SK-N-SH (cell line): ENCODE results near the gene KNDC1. TPM values are rescaled to one million over a fixed set of nuclear protein-coding genes. Genes with fewer than 3 reads are reported as not detected.

Experiments used
- CTCF ChIA-PET: fragments of 300-600, 350-600 bp; formaldehyde crosslinking; extraction: SDS; loops from one replicate; lab custom pipeline; 2021; lab: Yijun Ruan, JAX
- POLR2A ChIA-PET: fragments of 350-600 bp; sonication (Branson Sonifier 250); formaldehyde crosslinking; extraction: SDS; loops from one replicate; lab custom pipeline; 2020; ENCODE audit warnings: antibody characterized with exemption, inconsistent platforms; lab: Yijun Ruan, JAX
- DNase-seq: peaks from one replicate; pipeline ENCODE4 v3.0.0; 2012
- H2AFZ ChIP-seq: fragments of 200-600 bp; sonication (generic); 2 replicates; pipeline ENCODE4 v1.8.1; 2016; ENCODE audit warnings: antibody characterized with exemption, mild to moderate bottlenecking, low read depth
- H3F3A ChIP-seq: fragments of 200-600 bp; sonication (generic); replicated peaks from 2 replicates; pipeline ENCODE3; 2016; ENCODE audit warnings: antibody characterized with exemption, mild to moderate bottlenecking; ENCODE audit not compliant: insufficient read depth
- H3K27ac ChIP-seq, 2 experiments: fragments of 200-500 bp in 1 of 2; fragments of 200-600 bp in 1 of 2; sonication (Bioruptor generic) in 1 of 2; sonication (generic), shearing (Covaris generic) in 1 of 2; 2 replicates each; pipeline versions ENCODE4 v1.5.1 to v1.6.1; 2014 to 2016; ENCODE audit warnings: low read depth in 2 of 2, inconsistent platforms in 1 of 2, low read length in 1 of 2, mild to moderate bottlenecking in 1 of 2, mixed read lengths in 1 of 2
- H3K27me3 ChIP-seq: fragments of 200-600 bp; sonication (generic), shearing (Covaris generic); 2 replicates; pipeline ENCODE4 v1.6.1; 2016; ENCODE audit warnings: mixed run types; ENCODE audit not compliant: insufficient read depth
- H3K36me3 ChIP-seq, 2 experiments: fragments of 200-500 bp in 1 of 2; fragments of 200-600 bp in 1 of 2; sonication (Bioruptor generic) in 1 of 2; sonication (generic) in 1 of 2; replicated peaks in 1 of 2; 2 replicates each; pipeline versions ENCODE3 to v1.5.1; 2014 to 2016; ENCODE audit warnings: low read length in 1 of 2, mild to moderate bottlenecking in 1 of 2; ENCODE audit not compliant: insufficient read depth in 2 of 2, control insufficient read depth in 1 of 2
- H3K4me1 ChIP-seq, 2 experiments: fragments of 200-500 bp in 1 of 2; fragments of 200-600 bp in 1 of 2; sonication (Bioruptor generic) in 1 of 2; sonication (generic), shearing (Covaris generic) in 1 of 2; 2 replicates each; pipeline versions ENCODE4 v1.5.1 to v1.6.1; 2014 to 2016; ENCODE audit warnings: low read depth in 1 of 2, low read length in 1 of 2, mixed run types in 1 of 2; ENCODE audit not compliant: insufficient read depth in 2 of 2, control insufficient read depth in 1 of 2
- H3K4me2 ChIP-seq: fragments of 200-600 bp; sonication (generic), shearing (Covaris generic); 2 replicates; pipeline ENCODE4 v1.6.1; 2017; ENCODE audit warnings: mixed run types
- H3K4me3 ChIP-seq, 2 experiments: fragments of 200-500 bp in 1 of 2; fragments of 200-600 bp in 1 of 2; sonication (Bioruptor generic) in 1 of 2; sonication (generic), shearing (Covaris generic) in 1 of 2; 2 replicates each; pipeline versions ENCODE4 v1.5.1 to v1.8.1; 2014 to 2016; ENCODE audit warnings: low read depth in 2 of 2, inconsistent platforms in 1 of 2, low read length in 1 of 2, mild to moderate bottlenecking in 1 of 2, mixed read lengths in 1 of 2, moderate library complexity in 1 of 2
- H3K79me2 ChIP-seq: fragments of 200-600 bp; sonication (generic); 2 replicates; pipeline ENCODE4 v1.8.1; 2017; ENCODE audit warnings: mild to moderate bottlenecking; ENCODE audit not compliant: insufficient read depth
- H3K9ac ChIP-seq: fragments of 200-600 bp; sonication (generic); 2 replicates; pipeline ENCODE4 v1.6.1; 2017; ENCODE audit warnings: mixed run types
- H3K9me2 ChIP-seq: fragments of 200-600 bp; sonication (generic); 2 replicates; pipeline ENCODE4 v1.6.1; 2017; ENCODE audit warnings: mixed run types
- H3K9me3 ChIP-seq: fragments of 200-600 bp; sonication (generic); 2 replicates; pipeline ENCODE4 v1.6.1; 2017; ENCODE audit warnings: mixed run types, mild to moderate bottlenecking, moderate library complexity
- H4K20me1 ChIP-seq: fragments of 200-600 bp; sonication (generic); 2 replicates; pipeline ENCODE4 v1.6.1; 2017; ENCODE audit warnings: mild to moderate bottlenecking, mixed run types; ENCODE audit not compliant: insufficient read depth
- CHD2 ChIP-seq: fragments of 150-350 bp; IDR thresholded peaks from 2 replicates; pipeline ENCODE4 v1.6.1; 2018; ENCODE audit warnings: low read length; ENCODE audit not compliant: partially characterized antibody
- CTCF ChIP-seq: fragments of 200-600 bp; sonication (generic); IDR thresholded peaks from 2 replicates; pipeline ENCODE4 v1.6.1; 2017; ENCODE audit warnings: antibody characterized with exemption, mild to moderate bottlenecking, moderate library complexity
- ELF1 ChIP-seq: IDR thresholded peaks from 2 replicates; pipeline ENCODE4 v1.4.0; 2012
- EP300 ChIP-seq, 2 experiments: IDR thresholded peaks; 2 replicates each; pipeline versions ENCODE4 v1.4.0 to v1.6.1; 2012; ENCODE audit warnings: borderline replicate concordance in 1 of 2, low read depth in 1 of 2, low read length in 1 of 2
- FOSL2 ChIP-seq: IDR thresholded peaks from 2 replicates; pipeline ENCODE4 v1.4.0; 2012; ENCODE audit warnings: low read depth, mild to moderate bottlenecking, moderate library complexity, borderline replicate concordance
- GABPA ChIP-seq: IDR thresholded peaks from 2 replicates; pipeline ENCODE4 v1.4.0; 2012; ENCODE audit warnings: low read depth, mild to moderate bottlenecking
- GATA2 ChIP-seq: sonication (generic); formaldehyde crosslinking; IDR thresholded peaks from 2 replicates; pipeline ENCODE4 v1.5.0; 2020; ENCODE audit warnings: mild to moderate bottlenecking, missing genetic modification reagents
- IRF3 ChIP-seq: fragments of 150-350 bp; IDR thresholded peaks from 2 replicates; pipeline ENCODE4 v1.6.1; 2016; ENCODE audit warnings: mild to moderate bottlenecking, low read depth, low read length
- JUND ChIP-seq: IDR thresholded peaks from 2 replicates; pipeline ENCODE4 v1.4.0; 2012
- NRF1 ChIP-seq: IDR thresholded peaks from 2 replicates; pipeline ENCODE4 v1.6.1; 2012; ENCODE audit warnings: low read depth, mild to moderate bottlenecking, low read length
- POLR2AphosphoS5 ChIP-seq: IDR thresholded peaks from 2 replicates; pipeline ENCODE4 v1.6.1; 2012; ENCODE audit warnings: low read depth, low read length
- RCOR1 ChIP-seq: fragments of 150-350 bp; IDR thresholded peaks from 2 replicates; pipeline ENCODE4 v1.6.1; 2017; ENCODE audit warnings: antibody characterized with exemption, low read length
- REST ChIP-seq: IDR thresholded peaks from 2 replicates; pipeline ENCODE4 v1.6.1; 2012; ENCODE audit warnings: mild to moderate bottlenecking, low read depth, low read length, moderate library complexity
- SMC3 ChIP-seq: IDR thresholded peaks from 2 replicates; pipeline ENCODE4 v1.6.1; 2012; ENCODE audit warnings: low read depth, low read length, improper control_type of control experiment
- USF1 ChIP-seq: IDR thresholded peaks from 2 replicates; pipeline ENCODE4 v1.4.0; 2012; ENCODE audit warnings: low read depth, borderline replicate concordance
- USF2 ChIP-seq: fragments of 150-350 bp; IDR thresholded peaks from 2 replicates; pipeline ENCODE4 v1.6.1; 2017; ENCODE audit warnings: antibody characterized with exemption, low read length, low read depth, borderline replicate concordance
- YY1 ChIP-seq: IDR thresholded peaks from 2 replicates; pipeline ENCODE4 v1.4.0; 2012; ENCODE audit warnings: low read depth, mild to moderate bottlenecking
- ZBTB33 ChIP-seq: IDR thresholded peaks from 2 replicates; pipeline ENCODE4 v1.4.0; 2012; ENCODE audit warnings: low read depth, borderline replicate concordance
- WGBS: methylation state at CpG from one replicate; pipeline ENCODE4 v1.1.6; 2017; ENCODE audit warnings: low lambda C conversion rate; 5-methylcytosine and 5-hydroxymethylcytosine counted together
- polyA plus RNA-seq, 3 experiments: library from polyadenylated mRNA; depleted of rRNA; stranded (reverse); fragments of >200 nt; gene quantifications; 2 replicates each; pipeline ENCODE4 v1.2.3, GENCODE V29; 2012

The KNDC1 gene
- polyA plus RNA-seq, 1 of the 3 experiments (the other 2 are of a cell fraction): 1.4 TPM

GRCh38 chr10:133195096-133195495 is 35.1 kb downstream of the KNDC1 start:
- Histone ChIP-seq H3K9ac (no peak overlapping the region), H3K36me3 (no peaks in the 10 kb centered on the region), H3K27ac (no peak overlapping the region), H3K9me3 (no peaks in the 10 kb centered on the region), H2AFZ (no peak overlapping the region), H3K79me2 (no peaks in the 10 kb centered on the region), H3K4me1 (no peaks in the 10 kb centered on the region), H3F3A (no peaks in the 10 kb centered on the region), H3K4me2 (no peak overlapping the region), H4K20me1 (no peaks in the 10 kb centered on the region), H3K9me2 (no peaks in the 10 kb centered on the region), H3K27me3 (no peaks in the 10 kb centered on the region; the same call in 1 of the 2 replicates), H3K4me3 (no peak overlapping the region)
- ChIA-PET POLR2A (no interaction called here), CTCF (interaction anchor here (1.8 kb wide), 1 partner anchor 51 kb away, joined by 5 read pairs; no protein-coding TSS in a partner anchor)
- 53% methylated on average over 16 of the region's 19 CpGs for WGBS
- DNase-seq: no peak
- no peak for TF ChIP-seq EP300 (IDR thresholded peaks at IDR 0.05; ENCODE audit: borderline replicate concordance in 1 of 2, low read depth in 1 of 2, low read length in 1 of 2)
- no peak for TF ChIP-seq RCOR1
- no peak for TF ChIP-seq POLR2AphosphoS5
- no peak for TF ChIP-seq CTCF
- no peak for TF ChIP-seq SMC3
- TF ChIP-seq YY1: no peak
- no peak for TF ChIP-seq USF1
- no peak for TF ChIP-seq ELF1
- TF ChIP-seq IRF3: no peak
- TF ChIP-seq USF2: no peak
- TF ChIP-seq JUND: no peak
- TF ChIP-seq NRF1: no peak
- TF ChIP-seq CHD2: no peak
- TF ChIP-seq GABPA: no peak
- TF ChIP-seq REST: no peak
- TF ChIP-seq GATA2 (CRISPR knock-in tag): no peak
- TF ChIP-seq FOSL2: no peak
- TF ChIP-seq ZBTB33: no peak
